Superior temporal gyrus (tissue), 1 donor: ENCODE measurements around the gene COMT.

Source experiments
- DNase-seq: peaks from one replicate; pipeline ENCODE4 v3.0.0-alpha.2; 2016; ENCODE audit errors: extremely low spot score

COMT gene

DNA sequence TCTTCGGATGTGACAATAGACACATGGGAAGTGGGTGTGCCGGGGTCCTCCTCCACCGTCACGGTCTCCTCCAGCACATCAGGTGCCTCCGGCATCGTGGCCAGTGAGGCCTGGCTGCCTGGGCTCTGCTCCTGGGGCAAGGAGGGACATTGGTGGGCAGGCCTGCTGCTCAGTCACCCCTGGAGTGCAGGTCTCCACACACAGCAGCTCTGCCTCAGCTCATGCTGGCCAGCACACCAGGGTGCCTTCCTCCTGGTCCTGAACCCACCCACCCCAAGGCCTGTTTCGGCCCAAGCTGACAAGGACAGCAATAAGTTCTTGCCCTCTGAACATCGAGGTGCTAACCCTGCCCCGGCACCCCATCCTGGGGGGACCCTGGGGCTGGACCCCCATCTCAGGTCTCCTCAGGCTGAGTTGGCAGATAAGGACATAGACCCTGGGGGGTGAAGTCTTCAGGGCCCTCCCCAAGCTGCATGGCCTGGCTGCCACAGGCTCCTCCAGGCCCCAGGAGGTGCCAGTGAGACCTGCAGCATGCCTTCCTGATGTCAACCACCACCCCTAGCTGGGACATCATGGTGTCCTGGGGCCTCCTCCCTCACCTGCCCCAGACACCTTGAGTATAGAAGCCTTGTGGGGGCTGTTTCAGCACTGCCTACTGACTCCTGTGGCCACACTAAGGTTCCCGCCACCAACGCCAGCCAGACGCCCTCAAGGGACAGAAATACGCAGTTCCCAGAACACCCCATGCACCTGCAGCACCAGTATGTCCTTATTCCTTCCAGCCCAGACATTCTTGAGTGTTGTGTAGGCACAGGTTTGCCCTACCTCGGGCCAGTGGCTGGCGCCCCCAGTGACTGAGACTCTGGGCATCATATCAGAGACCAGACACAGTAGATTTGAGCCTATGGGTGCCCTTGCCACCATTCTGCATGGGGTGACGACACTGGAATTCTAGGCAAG is 40.7 kb downstream of the COMT start:
- no peak for DNase-seq

DNA sequence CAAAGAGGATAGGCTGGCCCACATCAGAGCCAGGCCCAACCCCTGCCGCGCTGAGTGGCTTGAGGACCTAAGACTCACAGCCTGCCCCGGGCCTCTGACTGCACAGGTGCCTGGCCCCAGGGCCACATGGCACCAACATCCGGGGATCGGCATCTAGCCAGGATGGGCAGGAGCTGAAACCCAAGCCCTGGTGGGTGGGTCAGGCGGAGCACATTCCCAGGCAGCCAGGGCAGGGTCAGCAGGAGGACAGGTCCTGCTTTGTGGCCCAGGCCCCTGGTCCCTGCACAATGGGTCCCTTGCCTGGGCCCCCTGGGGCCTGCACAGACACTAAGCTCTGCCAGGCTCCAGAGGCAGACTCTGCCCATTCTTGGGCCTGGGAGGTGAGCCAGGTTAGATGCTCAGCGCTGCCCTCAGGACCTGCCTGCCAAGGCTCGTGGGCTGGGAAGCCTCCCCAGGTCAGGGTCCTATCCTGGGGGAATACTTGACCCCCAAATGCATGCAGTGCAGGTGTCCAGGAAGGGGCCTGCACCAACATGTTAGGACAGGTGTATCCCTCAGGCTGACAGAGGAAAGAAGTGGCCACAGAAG is 41.5 kb downstream of the COMT start:
- no peak for DNase-seq

DNA sequence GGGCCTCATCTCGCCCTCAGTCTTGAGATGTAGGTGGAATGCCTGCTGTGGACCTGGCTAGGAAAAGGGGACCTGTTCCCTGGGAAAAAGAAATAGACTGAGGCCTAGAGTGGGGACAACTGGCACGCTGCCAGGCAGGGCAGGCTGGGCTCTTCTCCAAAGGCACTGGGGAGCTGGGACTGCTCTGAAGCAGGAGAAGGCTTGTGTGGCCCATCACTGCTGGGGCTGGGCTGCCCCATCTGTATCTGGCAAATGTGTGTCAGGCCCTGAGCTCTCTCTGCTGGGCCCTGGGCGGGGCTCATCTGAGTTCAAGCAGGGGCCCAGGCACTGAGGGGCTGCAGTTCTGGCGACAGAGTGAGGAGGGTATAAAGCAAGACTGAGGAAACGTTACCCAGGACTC is 42.2 kb downstream of the COMT start:
- DNase-seq, result no peak

DNA sequence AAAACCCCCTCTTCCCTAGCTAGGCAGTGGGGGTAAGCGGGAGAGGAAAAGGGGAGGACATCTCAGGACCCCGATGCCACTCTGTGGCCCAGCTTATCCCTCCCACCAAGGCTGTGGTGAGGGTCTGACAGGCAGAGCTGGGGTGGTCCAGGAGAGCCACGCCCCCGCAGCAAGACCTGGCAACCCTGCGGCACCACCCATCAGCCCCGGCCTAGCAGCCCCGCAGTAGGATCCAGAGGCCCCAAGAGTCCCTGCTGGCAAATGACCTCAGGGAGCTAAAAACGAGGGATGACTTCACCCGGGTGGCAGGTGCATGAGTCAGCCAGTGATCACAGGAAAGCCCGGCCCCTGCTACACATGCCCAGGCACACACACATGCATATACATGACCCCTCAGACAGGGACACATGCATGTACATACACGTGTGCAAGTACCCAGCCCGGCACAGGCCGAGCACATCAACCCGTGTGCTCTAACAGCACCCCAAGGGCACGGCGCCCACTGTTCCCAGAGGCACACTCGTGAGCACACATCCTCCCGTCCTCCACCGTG is 42.7 kb downstream of the COMT start:
- no peak for DNase-seq

DNA sequence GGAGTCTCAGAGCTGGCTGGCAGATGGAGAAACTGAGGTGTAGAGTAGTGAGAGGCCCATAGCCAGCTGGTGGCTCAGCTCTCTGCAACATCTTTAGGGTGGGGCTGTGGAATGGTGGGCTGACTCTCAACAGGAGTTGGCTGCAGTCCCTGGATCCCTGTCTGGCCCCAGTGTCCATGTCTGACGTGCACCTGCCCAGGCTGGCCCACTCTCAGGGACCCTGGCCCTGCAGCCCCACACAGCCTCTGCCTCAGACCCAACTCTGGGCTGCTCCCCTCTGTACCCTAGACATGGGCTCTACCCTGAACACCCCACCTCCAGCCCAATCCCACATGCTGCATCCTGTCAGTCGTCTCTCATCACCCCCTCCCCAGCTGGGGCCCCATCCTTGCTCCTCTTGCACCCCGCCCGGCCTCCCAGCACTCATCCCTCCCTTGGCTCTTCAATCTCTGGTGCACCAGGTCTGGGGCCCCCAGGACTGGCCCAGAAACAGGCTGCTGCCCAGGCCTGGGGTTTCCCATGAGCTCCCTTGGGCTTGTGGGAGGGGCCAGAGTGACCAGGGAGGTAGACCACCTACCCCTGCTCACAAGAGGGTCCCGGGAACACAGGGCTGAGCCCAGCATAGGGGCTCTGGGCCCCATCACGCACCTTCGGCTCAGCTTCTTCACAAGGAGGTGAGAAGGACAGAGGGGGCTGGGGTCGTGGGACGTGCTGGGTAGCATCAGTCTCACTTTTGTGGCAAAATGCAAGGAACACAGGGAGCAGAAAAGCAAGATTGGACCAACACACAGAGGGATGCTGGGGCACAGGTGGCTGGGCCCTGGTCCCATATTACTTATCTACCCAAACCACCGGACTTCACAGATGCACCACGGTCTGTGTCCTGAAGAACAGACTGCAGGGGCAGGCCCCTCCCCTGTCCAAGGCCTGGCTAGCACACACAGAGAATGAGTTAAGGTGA is 43.6 kb downstream of the COMT start:
- no peak for DNase-seq

DNA sequence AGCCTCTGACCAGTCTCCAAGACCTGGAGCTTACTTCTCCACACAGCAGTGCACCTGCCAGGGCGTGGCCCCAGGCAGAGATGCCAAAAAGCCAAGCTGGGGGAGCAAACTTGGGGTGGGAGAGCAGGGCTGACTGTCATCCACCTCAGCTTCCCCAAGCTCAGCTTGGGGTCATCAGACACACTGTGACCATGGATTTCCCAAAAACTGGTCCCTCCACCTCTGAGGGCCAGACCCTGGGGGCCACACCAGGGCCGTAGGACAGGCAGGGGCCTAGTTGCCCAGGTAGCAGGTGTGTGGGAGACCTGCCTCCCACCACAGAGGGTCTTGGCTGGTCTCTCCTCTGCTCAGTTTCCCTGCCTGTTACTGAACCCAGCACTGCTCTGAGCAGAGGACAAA is 44.4 kb downstream of the COMT start:
- DNase-seq, result no peak

DNA sequence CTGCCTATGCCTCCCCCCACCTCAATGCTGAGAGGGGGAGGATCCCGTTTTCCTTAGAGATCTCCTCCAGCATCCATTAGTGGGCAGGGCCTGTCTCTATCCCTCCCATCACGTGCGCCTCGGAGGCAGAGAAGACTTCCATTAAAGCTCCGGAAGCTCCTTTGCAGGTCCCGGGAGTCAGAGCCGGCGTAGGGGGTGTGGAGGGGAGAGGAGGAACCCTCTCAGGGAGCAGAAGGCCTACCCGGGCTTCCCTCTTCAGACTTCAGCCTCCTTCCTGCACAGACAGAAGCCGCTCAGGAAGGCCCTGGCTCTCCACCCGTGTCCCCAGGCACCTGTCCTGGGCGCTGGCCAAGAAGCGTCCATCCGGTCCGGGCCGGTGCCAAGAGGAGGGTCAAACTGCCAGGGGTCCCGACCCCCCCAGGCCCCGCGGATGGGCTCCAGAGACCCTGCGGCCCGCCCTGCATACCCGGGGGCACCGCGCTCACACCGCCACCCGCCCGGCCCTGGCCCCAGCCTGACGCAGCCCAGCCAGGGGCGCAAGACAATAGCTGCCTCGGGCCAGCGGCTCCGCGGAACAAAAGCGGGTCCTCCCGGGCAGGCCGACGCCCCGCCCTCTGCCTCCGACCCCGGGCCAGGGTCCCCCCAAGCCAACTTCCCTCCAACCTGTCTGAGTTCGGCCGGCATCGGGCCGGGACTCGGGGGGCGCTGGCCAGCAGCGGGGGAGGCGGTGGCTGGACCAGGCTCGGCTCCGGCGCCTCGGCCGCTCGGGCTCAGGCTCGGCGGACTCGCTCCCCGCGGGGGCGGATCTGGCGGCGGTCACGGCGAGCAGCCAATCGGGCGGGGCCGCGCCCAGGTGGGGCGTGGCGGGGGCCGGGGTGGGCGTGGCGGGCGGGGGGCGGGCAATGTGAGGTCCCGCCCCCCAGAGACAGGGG is 45.1 kb downstream of the COMT start:
- DNase-seq, result peak; percentile 24

DNA sequence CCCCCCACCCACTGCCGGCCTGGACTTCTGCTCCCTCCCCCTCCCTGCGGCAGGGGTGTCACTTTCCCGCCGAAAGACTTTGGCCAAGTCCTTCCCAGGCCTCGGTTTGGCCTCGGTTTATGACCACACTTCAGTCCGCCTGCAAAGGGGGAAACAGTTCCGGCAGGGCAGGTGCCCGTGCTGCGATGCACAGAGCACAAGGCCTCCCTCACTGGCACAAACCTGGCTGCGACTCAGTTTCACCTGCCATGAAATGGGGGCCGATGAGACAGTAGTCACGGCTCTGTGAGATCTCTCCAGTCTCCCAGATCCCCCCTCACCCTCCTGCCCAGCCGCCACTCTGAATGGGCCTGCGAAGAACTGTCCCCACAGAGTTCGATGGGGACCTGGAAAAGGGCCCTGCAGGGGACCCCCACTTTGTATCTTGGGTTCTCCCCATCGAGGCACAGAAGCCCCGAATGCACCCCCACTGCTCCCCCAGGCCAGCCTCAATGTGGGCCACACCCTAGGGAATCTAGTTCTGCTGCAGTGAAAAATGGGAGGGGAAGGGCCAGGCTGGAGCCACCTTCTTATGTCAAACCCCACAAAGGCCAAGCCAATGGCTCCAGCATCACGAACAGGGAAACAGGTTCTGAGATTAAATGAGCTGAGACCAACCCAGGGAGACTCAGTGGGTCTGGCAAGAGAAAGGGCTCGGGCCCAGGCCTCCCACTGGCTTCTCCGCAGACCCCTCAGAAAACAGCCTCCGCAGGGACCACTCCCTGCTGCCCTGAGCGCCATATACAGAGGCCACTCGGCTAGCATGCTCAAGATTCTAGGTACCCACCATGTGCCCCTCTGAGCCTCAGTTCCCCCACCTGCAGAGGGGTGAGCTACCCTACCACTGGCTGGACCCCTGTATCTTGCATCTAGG is 46.1 kb downstream of the COMT start:
- no peak for DNase-seq

DNA sequence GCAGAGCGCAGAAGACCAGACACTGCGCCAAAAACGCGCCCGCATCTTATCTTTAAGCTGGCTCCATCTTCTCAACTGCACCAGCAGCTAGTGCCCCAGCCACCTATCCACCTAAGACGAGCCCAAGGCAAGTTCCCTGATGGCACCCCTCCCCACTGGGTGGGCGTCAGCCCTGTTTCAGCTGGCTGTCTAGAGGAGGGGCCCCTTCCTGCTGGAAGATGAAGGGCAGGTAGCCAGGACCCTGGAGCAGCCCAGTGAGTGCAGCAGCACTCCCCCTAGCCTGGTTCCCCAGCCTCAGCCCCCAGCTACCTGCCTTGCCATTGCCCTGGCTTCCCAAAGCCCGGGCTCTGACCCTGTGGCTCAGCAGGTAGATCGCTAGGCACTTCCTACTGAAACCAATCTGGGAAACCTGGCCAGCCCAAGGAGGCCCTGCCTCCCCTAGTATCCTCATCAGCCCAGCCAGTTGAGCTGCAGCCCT is 46.8 kb downstream of the COMT start:
- no peak for DNase-seq

DNA sequence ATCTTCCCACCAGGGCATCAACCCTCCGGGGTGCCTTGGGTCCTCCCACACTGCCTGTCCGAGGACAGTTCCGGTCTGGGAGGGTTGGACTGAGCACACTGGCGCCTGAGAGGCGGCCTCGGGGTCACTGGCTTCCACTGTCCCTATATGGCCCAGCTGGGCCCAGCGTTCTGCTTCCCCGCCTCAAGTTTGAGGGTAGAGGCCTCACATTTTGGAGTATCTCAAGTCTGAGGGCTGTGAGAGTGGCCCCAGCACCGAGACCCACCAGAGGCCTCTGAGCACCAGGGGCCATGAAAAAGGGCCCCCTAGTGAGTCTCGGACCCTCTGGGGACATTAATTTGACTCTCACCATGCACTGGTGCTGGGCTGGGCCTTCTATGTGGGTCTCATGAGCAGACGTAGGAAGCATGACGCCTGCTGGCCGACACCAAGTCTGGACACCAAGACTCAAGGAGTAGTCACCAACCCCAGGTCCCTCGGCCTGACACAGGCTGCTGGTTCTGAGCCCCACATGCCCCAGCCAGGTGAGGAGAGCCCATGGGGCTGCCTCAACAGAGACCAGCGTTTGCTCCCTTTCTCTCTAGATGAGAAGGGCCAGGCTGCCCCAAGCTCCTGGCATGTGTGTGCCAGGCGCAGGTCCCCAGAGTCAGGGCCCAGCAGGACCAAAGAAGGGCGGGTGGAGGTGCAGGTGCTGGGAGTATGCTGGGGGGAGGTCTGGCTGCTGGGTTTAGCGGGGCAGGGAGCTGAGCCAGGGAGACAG is 47.6 kb downstream of the COMT start:
- DNase-seq, result no peak

DNA sequence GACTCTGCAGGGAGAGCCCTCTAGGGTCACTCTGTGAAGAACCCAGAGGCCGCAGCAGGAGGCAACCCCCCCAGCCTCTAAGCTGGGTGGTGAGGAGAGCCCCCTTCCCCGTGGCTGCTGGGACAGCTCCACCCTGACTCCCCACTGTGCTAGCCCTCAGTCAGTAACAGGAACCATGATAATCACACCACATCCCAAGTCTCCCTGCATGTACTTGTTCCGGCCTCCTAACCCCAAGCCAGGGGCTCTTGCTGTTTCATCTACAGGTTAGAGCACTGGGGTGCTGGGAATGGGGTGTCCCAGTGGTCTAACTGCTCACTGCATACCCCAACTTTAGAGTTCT is 48.1 kb downstream of the COMT start:
- DNase-seq, result no peak

DNA sequence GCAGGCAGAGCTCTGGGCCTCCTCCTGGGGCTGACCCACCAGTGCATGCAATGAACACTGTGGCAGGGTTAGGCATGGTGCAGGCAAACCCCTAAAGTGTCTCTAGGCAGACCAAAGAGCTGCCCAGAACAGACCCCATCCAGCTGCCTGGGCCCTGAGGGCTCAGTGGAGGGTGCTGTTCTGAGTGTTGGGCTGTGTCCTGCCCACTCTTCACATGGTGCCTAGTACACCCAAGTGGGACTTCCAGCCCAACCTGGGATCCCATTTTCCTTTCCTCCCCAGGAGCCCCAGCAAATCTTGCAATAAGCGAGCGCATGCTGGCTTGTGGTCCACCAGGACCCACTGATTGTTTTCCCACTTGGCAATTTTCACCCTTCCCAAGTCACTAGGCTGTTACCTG is 48.6 kb downstream of the COMT start:
- DNase-seq, result no peak

DNA sequence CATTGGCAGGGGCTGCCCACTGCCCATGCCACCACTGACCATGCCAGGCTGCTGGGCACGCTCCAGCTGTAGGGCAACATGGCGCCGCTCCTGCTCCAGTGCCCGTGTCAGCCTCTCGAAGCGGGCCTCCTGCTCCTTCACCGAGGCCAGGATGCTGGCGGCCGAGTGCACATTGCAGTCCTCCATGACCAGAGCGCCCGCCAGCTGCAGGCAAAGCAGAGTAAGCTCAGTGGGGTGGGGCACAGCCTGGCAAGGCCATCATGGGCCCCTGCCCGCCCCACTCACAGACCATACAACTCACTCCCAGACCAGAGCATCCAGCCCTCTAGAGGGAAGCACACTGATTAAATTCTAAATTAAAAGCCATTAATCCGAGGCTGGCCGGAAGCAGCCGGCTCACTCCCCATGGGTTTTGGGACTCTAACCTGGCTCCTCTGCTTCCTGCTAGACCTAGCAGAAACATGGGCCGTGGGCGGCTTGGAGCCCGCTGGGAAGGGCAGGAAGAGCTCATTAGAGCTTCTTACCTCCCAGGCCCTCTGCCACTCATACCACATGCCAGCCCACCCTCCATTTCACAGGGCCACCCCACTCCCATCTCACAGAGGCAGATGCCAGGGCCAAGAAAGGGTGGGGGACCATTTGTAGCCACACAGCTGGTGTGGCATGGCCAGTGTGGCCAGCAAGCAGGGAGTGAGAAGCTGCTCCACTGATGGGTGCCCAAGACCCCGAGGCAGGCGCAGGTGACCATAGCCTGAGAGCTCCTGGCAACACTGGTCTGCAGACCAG is 49.2 kb downstream of the COMT start:
- DNase-seq, result no peak

DNA sequence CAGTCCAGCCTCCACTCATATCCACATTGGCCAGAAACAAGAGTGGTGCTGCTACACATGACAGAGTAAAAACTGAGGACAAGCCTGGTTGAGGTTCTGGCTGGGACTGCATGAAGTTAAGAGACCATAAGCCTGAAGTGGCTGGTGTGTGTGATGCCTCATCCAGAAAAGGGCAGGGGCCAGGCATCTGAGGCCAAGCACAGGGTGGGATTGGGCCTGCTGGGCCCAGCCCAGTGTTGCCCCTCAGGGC is 49.7 kb downstream of the COMT start:
- no peak for DNase-seq

DNA sequence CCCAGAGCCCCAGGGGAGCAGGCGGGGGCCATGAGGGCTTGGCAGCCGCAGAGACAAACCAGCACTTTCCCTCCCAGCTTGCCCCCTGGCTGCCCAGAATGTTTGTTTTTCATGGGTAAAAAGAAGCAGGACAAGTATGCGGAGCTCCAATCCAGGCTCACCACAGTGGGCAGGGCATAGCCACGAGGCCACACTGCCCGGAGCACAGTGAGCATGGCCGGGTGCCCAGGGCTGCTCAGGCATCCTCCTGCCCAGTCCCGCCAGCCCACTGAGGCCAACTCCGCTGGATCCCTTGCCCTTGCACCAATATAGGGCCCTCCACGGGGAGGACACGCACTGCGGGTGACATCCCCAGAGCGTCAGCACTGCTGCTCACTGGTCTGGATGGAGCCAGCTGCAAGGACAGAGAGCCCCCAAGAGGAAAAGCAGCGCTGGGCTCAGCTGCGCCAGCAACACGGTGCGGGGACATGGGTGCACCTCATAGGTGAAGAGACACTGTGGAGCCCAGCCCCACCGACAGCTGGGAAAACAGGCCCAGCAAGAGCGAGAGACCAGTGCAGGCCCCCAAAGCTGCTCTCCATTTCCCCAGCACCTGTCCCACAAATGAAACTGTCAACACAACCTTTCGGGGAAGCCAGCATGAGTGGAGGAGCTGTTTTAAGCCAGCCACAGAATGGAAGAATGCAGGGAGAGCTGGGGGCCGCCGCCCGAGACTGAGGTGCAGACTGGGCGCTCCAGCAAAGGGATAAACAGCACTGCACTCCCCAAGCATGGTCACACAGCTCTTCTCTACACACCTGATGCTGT is 50.3 kb downstream of the COMT start:
- no peak for DNase-seq

DNA sequence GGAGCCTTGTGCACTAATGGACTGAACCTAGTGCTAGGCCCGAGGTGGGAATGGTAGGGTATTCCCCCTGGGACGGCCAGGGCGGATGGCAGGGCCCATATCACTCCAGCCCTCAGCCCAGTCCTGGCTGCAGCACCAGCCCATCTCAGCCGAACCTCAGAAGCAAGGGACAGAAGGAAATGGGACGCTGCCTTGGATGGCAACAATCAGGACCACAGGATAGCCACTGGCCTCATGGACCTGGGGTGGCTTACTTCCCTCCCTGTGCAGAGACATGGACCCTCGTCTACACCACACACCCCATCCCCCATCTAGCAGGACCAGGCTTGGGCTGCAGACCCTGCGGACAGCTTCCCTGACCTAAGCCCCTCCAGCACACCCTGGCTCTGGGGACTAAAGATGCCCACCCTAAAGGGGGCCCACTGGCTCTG is 50.9 kb downstream of the COMT start:
- no peak for DNase-seq

DNA sequence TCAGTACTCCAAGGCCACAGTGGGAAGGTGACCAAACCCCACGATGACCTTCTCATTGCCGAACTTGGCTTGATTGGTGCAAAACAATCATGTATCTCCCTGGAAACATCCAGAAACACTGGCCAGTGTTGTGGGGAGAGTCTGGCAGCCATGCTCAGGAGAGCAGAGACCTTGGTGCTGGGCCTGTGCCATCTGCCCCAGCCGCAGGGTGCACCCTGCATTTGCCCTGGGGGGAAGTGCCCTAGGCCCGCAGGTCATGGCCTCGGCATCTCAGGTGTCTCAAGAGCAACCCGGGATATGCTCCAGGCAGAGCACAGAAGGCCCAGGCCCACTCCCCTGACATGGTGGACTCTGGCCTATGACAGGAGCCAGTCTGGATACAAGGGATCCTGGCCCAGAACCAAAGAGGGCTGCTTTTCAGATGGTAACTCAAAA is 51.4 kb downstream of the COMT start:
- no peak for DNase-seq
